Measurements from ENCODE around the gene CKAP2L.

- no peak for TF ChIP-seq GATA2 (IDR thresholded peaks at IDR 0.05; ENCODE audit: low read depth, low read length)
- no peak for TF ChIP-seq GATA3 (IDR thresholded peaks at IDR 0.05; ENCODE audit: low read depth, low read length)
These were observed 34.9 kb upstream of the CKAP2L start for GRCh38 chr2:112798979-112799975.
